ENCODE results near the gene PF4V1. TPM values are rescaled to one million over a fixed set of nuclear protein-coding genes. Genes with fewer than 3 reads are reported as not detected.

PF4V1 gene
- total RNA-seq, 2 experiments from 2014 or later, result not detected

DNA sequence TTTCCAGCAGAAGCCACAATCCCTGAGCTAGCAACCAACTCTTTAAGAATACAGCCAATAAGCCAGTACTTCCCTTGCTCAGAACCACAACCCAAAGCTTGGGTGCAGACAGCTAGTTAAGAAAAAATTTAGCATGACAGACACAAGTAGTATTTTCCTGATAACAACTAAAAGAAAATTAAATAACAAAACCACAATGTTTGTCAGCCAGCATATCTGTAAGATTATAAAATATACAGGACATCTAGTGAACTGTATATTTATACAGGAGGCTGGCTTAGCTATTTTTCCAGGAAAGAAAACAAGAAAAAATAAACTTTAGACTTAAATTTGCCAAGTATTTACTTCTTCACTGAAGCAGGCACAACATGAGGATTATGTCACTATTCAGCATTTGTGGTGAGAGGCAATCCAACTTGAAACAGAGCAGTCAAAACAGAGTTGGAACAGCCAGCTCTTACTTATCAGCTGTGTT is 6.6 kb downstream of the PF4V1 start:
- H3K27ac ChIP-seq (ENCODE audit: low read depth, low read length, poor library complexity, severe bottlenecking), result no peak overlapping the region
- POLR2A ChIA-PET, result interaction anchor here (1.3 kb wide), 1 partner anchor 11 kb away, joined by 3 read pairs; no protein-coding TSS in a partner anchor
- no peak overlapping the region for H3K4me3 ChIP-seq (ENCODE audit: low read depth, low read length, poor library complexity, severe bottlenecking)
- H3K9me3 ChIP-seq (ENCODE audit: low read length), result no peaks in the 10 kb centered on the region
- no peaks in the 10 kb centered on the region for H3K4me1 ChIP-seq (ENCODE audit: insufficient read depth, low read length, poor library complexity, severe bottlenecking)
- no peak for DNase-seq (ENCODE audit: low spot score)
- no peaks in the 10 kb centered on the region for H3K79me2 ChIP-seq (ENCODE audit: insufficient read depth, low read depth, low read length)
- no peaks in the 10 kb centered on the region for H4K20me1 ChIP-seq (ENCODE audit: insufficient read depth, low read length)
- no peak overlapping the region for H3K4me2 ChIP-seq (ENCODE audit: low read length)
- H3K9me2 ChIP-seq (ENCODE audit: insufficient read depth, low read length), result no peaks in the 10 kb centered on the region
- TF ChIP-seq, protein P1, sequence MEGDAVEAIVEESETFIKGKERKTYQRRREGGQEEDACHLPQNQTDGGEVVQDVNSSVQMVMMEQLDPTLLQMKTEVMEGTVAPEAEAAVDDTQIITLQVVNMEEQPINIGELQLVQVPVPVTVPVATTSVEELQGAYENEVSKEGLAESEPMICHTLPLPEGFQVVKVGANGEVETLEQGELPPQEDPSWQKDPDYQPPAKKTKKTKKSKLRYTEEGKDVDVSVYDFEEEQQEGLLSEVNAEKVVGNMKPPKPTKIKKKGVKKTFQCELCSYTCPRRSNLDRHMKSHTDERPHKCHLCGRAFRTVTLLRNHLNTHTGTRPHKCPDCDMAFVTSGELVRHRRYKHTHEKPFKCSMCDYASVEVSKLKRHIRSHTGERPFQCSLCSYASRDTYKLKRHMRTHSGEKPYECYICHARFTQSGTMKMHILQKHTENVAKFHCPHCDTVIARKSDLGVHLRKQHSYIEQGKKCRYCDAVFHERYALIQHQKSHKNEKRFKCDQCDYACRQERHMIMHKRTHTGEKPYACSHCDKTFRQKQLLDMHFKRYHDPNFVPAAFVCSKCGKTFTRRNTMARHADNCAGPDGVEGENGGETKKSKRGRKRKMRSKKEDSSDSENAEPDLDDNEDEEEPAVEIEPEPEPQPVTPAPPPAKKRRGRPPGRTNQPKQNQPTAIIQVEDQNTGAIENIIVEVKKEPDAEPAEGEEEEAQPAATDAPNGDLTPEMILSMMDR (conservative IDR thresholded peaks at IDR 0.05; ENCODE audit: low read length), result no peak
- TF ChIP-seq EZH2phosphoT487 (IDR thresholded peaks at IDR 0.05; ENCODE audit: borderline replicate concordance, low read depth, low read length), result no peak
- intact Hi-C loops (cut with micrococcal nuclease; ENCODE audit: unreplicated experiment), result no loop called here
- CTCF ChIA-PET (ENCODE audit: unreplicated experiment), result no interaction called here
- H2AFZ ChIP-seq (ENCODE audit: low read length), result no peak overlapping the region
- H3K36me3 ChIP-seq (ENCODE audit: insufficient read depth, low read length), result no peaks in the 10 kb centered on the region
- BruUV-seq (replicated peaks), result no TSS peak

DNA sequence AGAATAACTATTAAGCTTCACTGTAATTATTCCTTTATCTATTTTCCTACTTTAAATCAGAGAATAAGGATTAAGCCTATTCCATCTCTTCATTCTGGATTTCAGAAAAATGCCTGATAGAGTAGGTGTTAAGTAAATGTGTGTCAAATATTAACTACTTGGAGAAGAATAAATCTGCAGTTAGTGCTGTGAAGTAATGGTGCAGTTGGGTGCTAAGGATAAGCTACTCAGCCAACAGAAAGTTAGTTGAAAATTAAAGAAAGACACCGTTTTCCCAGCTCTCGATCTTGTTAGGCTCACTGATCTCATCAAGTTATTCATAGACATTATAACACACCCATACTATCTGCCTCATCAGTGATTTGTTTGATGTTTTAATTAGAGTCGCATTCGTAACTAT is 7.1 kb downstream of the PF4V1 start:
- Histone ChIP-seq H3K9me3 (ENCODE audit: low read length) (no peaks in the 10 kb centered on the region), H4K20me1 (ENCODE audit: insufficient read depth, low read length) (no peaks in the 10 kb centered on the region), H2AFZ (ENCODE audit: low read length) (no peak overlapping the region), H3K36me3 (ENCODE audit: insufficient read depth, low read length) (no peaks in the 10 kb centered on the region), H3K9me2 (ENCODE audit: insufficient read depth, low read length) (no peaks in the 10 kb centered on the region), H3K79me2 (ENCODE audit: insufficient read depth, low read depth, low read length) (no peaks in the 10 kb centered on the region), H3K4me3 (ENCODE audit: low read depth, low read length, poor library complexity, severe bottlenecking) (no peak overlapping the region), H3K27ac (ENCODE audit: low read depth, low read length, poor library complexity, severe bottlenecking) (no peak overlapping the region), H3K4me1 (ENCODE audit: insufficient read depth, low read length, poor library complexity, severe bottlenecking) (no peaks in the 10 kb centered on the region), H3K4me2 (ENCODE audit: low read length) (no peak overlapping the region)
- TF ChIP-seq EZH2phosphoT487 (IDR thresholded peaks at IDR 0.05; ENCODE audit: borderline replicate concordance, low read depth, low read length), result no peak
- TF ChIP-seq, protein P1 (conservative IDR thresholded peaks at IDR 0.05; ENCODE audit: low read length), result no peak
- CTCF ChIA-PET (ENCODE audit: unreplicated experiment), result no interaction called here
- BruUV-seq (replicated peaks), result no TSS peak
- intact Hi-C loops (cut with micrococcal nuclease; ENCODE audit: unreplicated experiment), result no loop called here
- DNase-seq (ENCODE audit: low spot score), result no peak
- POLR2A ChIA-PET, result interaction anchor here (1.3 kb wide), 1 partner anchor 12 kb away, joined by 3 read pairs; no protein-coding TSS in a partner anchor

DNA sequence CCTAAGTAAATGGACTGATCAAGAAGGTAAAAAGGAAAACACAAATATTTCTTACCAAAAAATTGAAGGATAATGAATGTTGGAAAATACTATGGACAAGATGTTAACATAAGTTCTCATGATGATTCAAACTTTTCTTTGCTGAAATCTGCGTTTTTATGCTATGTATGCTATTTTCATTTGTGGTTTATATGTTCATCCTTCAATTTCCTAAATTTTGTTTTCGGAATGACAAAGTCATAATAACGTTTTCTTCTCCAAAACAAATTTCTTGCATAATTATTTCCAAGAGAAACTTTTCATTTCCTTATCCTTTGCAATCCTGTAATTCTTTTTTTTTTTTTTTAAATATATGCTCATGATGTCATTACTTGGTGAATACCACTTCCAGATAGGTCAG is 7.8 kb downstream of the PF4V1 start:
- TF ChIP-seq, protein P1 (conservative IDR thresholded peaks at IDR 0.05; ENCODE audit: low read length), result no peak
- TF ChIP-seq EZH2phosphoT487 (IDR thresholded peaks at IDR 0.05; ENCODE audit: borderline replicate concordance, low read depth, low read length), result no peak
- intact Hi-C loops (cut with micrococcal nuclease; ENCODE audit: unreplicated experiment), result no loop called here
- CTCF ChIA-PET (ENCODE audit: unreplicated experiment), result no interaction called here

More for the DNA sequence above, 7.8 kb downstream of the PF4V1 start:
- H3K4me2 ChIP-seq (ENCODE audit: low read length), result no peak overlapping the region
- BruUV-seq (replicated peaks), result no TSS peak
- no peak overlapping the region for H2AFZ ChIP-seq (ENCODE audit: low read length)
- POLR2A ChIA-PET, result interaction anchor here (0.6 to 1.3 kb wide), 2 partner anchors 12 to 505 kb away, joined by 3 read pairs; no protein-coding TSS in a partner anchor
- H3K9me2 ChIP-seq (ENCODE audit: insufficient read depth, low read length), result no peaks in the 10 kb centered on the region
- no peaks in the 10 kb centered on the region for H3K36me3 ChIP-seq (ENCODE audit: insufficient read depth, low read length)
- H3K27ac ChIP-seq (ENCODE audit: low read depth, low read length, poor library complexity, severe bottlenecking), result no peak overlapping the region
- no peaks in the 10 kb centered on the region for H3K9me3 ChIP-seq (ENCODE audit: low read length)
- H3K4me1 ChIP-seq (ENCODE audit: insufficient read depth, low read length, poor library complexity, severe bottlenecking), result no peaks in the 10 kb centered on the region
- H3K79me2 ChIP-seq (ENCODE audit: insufficient read depth, low read depth, low read length), result no peaks in the 10 kb centered on the region
- no peak overlapping the region for H3K4me3 ChIP-seq (ENCODE audit: low read depth, low read length, poor library complexity, severe bottlenecking)
- DNase-seq (ENCODE audit: low spot score), result no peak
- H4K20me1 ChIP-seq (ENCODE audit: insufficient read depth, low read length), result no peaks in the 10 kb centered on the region

Data from OCI-LY7 (cell line).